K562 (cell line): Measurements from ENCODE around the gene RAD23B. TPM values are rescaled to one million over a fixed set of nuclear protein-coding genes. Genes with fewer than 3 reads are reported as not detected.
A peak's percentile ranks its signal among the peaks of the same experiment; 100 is the strongest.

Experiments used
- BRCA1 ChIP-seq, 2 experiments: fragments of 450-650 bp in 1 of 2; sonication (generic) in 1 of 2; formaldehyde crosslinking in 1 of 2; IDR thresholded peaks; 2 replicates each; pipeline versions ENCODE4 v1.5.0 to v1.6.1; 2017 to 2020; ENCODE audit warnings: mild to moderate bottlenecking in 1 of 2, missing genetic modification reagents in 1 of 2
- CCNT2 ChIP-seq: IDR thresholded peaks from 2 replicates; pipeline ENCODE4 v1.6.1; 2011; ENCODE audit warnings: borderline replicate concordance, low read depth, mild to moderate bottlenecking, moderate library complexity, mixed read lengths, low read length; ENCODE audit not compliant: insufficient read length; ENCODE audit errors: extremely low read depth
- E2F4 ChIP-seq: sonication (generic); formaldehyde crosslinking; IDR thresholded peaks from 2 replicates; pipeline ENCODE4 v1.8.0; 2022; ENCODE audit warnings: mild to moderate bottlenecking, low read depth, missing genetic modification reagents
- LCOR ChIP-seq: sonication (generic); formaldehyde crosslinking; IDR thresholded peaks from 2 replicates; pipeline ENCODE4 v1.8.0; 2022; ENCODE audit warnings: mild to moderate bottlenecking, missing genetic modification reagents
- MNT ChIP-seq, 2 experiments: fragments of 450-650 bp; conservative IDR thresholded peaks; 2 replicates each; pipeline ENCODE4 v1.6.1; 2017; ENCODE audit warnings: mild to moderate bottlenecking in 2 of 2, moderate library complexity in 2 of 2
- NFIX ChIP-seq: fragments of 250-450 bp; sonication (Bioruptor Pico); IDR thresholded peaks from 2 replicates; pipeline ENCODE4 v1.4.0; 2020; ENCODE audit warnings: low read depth, mild to moderate bottlenecking, moderate library complexity
- SMAD2 ChIP-seq: fragments of 150-350 bp; IDR thresholded peaks from 2 replicates; pipeline ENCODE4 v1.6.1; 2014; ENCODE audit warnings: low read depth, mild to moderate bottlenecking, low read length
- SMC3 ChIP-seq: conservative IDR thresholded peaks from 2 replicates; pipeline ENCODE4 v1.6.1; 2011; ENCODE audit warnings: low read depth, low read length, improper control_type of control experiment; ENCODE audit not compliant: insufficient read depth
- SREBF1 ChIP-seq: fragments of 150-350 bp; IDR thresholded peaks from 2 replicates; pipeline ENCODE4 v1.6.1; 2014; ENCODE audit warnings: antibody characterized with exemption, low read depth, low read length, borderline replicate concordance
- STAT5B ChIP-seq: fragments of 250-450 bp; sonication (Bioruptor Pico); IDR thresholded peaks from 2 replicates; pipeline ENCODE4 v1.8.0; 2021; ENCODE audit warnings: mild to moderate bottlenecking, inconsistent platforms
- USF2 ChIP-seq: sonication (generic); formaldehyde crosslinking; IDR thresholded peaks from 2 replicates; pipeline ENCODE4 v1.5.0; 2020; ENCODE audit warnings: missing genetic modification reagents
- ZKSCAN1 ChIP-seq: fragments of 150-350 bp; IDR thresholded peaks from 2 replicates; pipeline ENCODE4 v1.6.1; 2016; ENCODE audit warnings: low read depth, low read length
- ZNF778 ChIP-seq: fragments of 450-650 bp; formaldehyde crosslinking; IDR thresholded peaks from 2 replicates; pipeline ENCODE4 v1.4.0; 2020; ENCODE audit warnings: mild to moderate bottlenecking, moderate library complexity
- ZZZ3 ChIP-seq: fragments of 450-650 bp; IDR thresholded peaks from 2 replicates; pipeline ENCODE4 v1.6.1; 2016; ENCODE audit warnings: antibody characterized with exemption, mild to moderate bottlenecking, moderate library complexity
- polyA plus RNA-seq, 8 experiments: library from polyadenylated mRNA; depleted of rRNA in 4 of 8; stranded (reverse) in 5 of 8; unstranded in 3 of 8; fragments of >200 nt; fragmentation: Nextera tagmentation in 2 of 8; fragmentation: Illumina TruSeq in 1 of 8; extraction: Ambion mirVana in 2 of 8; extraction: Trizol in 1 of 8; gene quantifications; 2 replicates each; pipeline versions ENCODE4 v1.2.1 to v1.2.3, GENCODE V29; 2011 to 2014; ENCODE audit warnings: inconsistent platforms in 1 of 8, missing spikeins in 1 of 8
- total RNA-seq, 7 experiments: library from RNA; depleted of rRNA in 6 of 7; stranded (reverse); fragments of >200 nt in 6 of 7; fragmentation: Illumina TruSeq in 2 of 7; extraction: Trizol in 2 of 7; gene quantifications; 2 replicates each; pipeline versions ENCODE4 v1.2.1 to v1.2.3, GENCODE V29; 2011 to 2021; ENCODE audit warnings: low replicate concordance in 1 of 7
- TF ChIP-seq, protein P1 (sequence below): fragments of 250-450 bp; sonication (Bioruptor Pico); IDR thresholded peaks from 2 replicates; pipeline ENCODE4 v1.5.0; 2022; ENCODE audit warnings: mild to moderate bottlenecking
- TF ChIP-seq, protein P2 (sequence below), 2 experiments: fragments of 450-650 bp in 1 of 2; IDR thresholded peaks; 2 replicates each; pipeline ENCODE4 v1.6.1; 2011 to 2017; ENCODE audit warnings: low read depth in 2 of 2, antibody characterized with exemption in 1 of 2, borderline replicate concordance in 1 of 2, low read length in 1 of 2, mild to moderate bottlenecking in 1 of 2, mixed read lengths in 1 of 2; ENCODE audit not compliant: control insufficient read depth in 1 of 2

The RAD23B gene
- total and polyA plus RNA-seq, 9 of the 15 experiments (the other 6 are each of a cell fraction or from before 2014, with no cell fraction given): 14.5 to 184 (median 114) TPM

DNA sequence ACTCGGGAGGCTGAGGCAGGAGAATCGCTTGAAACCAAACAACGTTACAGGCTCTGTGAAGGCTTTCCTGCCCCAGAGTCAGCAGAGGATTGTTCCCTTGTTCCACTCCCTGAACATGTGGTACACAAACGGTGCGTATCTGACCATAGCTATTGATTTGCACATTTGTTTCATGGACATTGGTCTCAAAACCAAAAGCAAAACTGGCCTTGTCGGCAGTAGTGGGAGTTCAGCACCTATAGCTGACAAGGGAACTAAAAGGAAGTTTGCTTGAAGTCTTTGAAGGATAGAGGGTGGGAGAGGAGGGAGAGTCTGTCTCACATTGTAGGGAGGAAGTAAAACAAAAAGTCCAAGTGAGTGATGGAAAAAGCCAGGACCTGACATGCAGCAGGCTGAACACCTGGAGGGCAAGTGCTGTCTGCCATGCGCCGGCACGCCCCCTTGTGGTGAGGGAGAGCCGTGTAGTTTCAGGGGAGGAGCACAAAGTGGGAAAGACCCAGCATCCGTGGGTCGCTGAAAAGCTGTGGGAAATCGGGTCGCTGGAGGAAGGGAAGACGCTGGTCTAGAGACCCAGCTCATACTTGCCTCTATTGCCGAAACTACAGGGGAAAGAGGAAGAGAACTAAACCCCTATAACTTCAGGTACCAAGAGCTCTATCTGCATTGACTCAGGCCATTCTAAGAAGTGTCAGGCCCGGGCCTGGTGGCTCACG lies 58.0 kb downstream of the RAD23B start (continued):
- TF ChIP-seq, protein P1, sequence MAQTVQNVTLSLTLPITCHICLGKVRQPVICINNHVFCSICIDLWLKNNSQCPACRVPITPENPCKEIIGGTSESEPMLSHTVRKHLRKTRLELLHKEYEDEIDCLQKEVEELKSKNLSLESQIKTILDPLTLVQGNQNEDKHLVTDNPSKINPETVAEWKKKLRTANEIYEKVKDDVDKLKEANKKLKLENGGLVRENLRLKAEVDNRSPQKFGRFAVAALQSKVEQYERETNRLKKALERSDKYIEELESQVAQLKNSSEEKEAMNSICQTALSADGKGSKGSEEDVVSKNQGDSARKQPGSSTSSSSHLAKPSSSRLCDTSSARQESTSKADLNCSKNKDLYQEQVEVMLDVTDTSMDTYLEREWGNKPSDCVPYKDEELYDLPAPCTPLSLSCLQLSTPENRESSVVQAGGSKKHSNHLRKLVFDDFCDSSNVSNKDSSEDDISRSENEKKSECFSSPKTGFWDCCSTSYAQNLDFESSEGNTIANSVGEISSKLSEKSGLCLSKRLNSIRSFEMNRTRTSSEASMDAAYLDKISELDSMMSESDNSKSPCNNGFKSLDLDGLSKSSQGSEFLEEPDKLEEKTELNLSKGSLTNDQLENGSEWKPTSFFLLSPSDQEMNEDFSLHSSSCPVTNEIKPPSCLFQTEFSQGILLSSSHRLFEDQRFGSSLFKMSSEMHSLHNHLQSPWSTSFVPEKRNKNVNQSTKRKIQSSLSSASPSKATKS: no peak
- TF ChIP-seq BRCA1 (IDR thresholded peaks at IDR 0.05): no peak
- no peak for TF ChIP-seq BRCA1 (CRISPR knock-in tag; IDR thresholded peaks at IDR 0.05)
- no peak for TF ChIP-seq E2F4 (CRISPR knock-in tag)
- TF ChIP-seq, protein P2, sequence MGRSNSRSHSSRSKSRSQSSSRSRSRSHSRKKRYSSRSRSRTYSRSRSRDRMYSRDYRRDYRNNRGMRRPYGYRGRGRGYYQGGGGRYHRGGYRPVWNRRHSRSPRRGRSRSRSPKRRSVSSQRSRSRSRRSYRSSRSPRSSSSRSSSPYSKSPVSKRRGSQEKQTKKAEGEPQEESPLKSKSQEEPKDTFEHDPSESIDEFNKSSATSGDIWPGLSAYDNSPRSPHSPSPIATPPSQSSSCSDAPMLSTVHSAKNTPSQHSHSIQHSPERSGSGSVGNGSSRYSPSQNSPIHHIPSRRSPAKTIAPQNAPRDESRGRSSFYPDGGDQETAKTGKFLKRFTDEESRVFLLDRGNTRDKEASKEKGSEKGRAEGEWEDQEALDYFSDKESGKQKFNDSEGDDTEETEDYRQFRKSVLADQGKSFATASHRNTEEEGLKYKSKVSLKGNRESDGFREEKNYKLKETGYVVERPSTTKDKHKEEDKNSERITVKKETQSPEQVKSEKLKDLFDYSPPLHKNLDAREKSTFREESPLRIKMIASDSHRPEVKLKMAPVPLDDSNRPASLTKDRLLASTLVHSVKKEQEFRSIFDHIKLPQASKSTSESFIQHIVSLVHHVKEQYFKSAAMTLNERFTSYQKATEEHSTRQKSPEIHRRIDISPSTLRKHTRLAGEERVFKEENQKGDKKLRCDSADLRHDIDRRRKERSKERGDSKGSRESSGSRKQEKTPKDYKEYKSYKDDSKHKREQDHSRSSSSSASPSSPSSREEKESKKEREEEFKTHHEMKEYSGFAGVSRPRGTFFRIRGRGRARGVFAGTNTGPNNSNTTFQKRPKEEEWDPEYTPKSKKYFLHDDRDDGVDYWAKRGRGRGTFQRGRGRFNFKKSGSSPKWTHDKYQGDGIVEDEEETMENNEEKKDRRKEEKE (IDR thresholded peaks at IDR 0.05; ENCODE audit: borderline replicate concordance in 1 of 2, control insufficient read depth in 1 of 2, low read depth in 2 of 2, low read length in 1 of 2): no peak
- TF ChIP-seq MNT (conservative IDR thresholded peaks at IDR 0.05): peak in 1 of 2 experiments; percentile 29; a peak in 1 of 4 replicates
- no peak for TF ChIP-seq CCNT2
- no peak for TF ChIP-seq ZZZ3
- no peak for TF ChIP-seq NFIX (CRISPR knock-in tag)
- TF ChIP-seq ZKSCAN1: 0 out of 2 replicates have a peak, but pooled peaks have one; percentile 14
- TF ChIP-seq SMAD2: no peak
- TF ChIP-seq STAT5B (CRISPR knock-in tag): no peak
- peak; percentile 90 for TF ChIP-seq SMC3
- TF ChIP-seq ZNF778: no peak
- no peak for TF ChIP-seq SREBF1
- TF ChIP-seq LCOR: no peak
- no peak for TF ChIP-seq USF2 (CRISPR knock-in tag)
